Astrocyte (in vitro differentiated cells and primary cell): ENCODE results near the gene NUAK2. TPM values are rescaled to one million over a fixed set of nuclear protein-coding genes. Genes with fewer than 3 reads are reported as not detected.

Experiments used
- DNase-seq: peaks from one replicate; pipeline ENCODE4 v3.0.0-alpha.2; 2010; ENCODE audit warnings: low read depth
- FAIRE-seq: peaks from 2 replicates; lab custom pipeline; 2011; peaks lifted over from hg19 to GRCh38; lab: Jason Lieb, UNC
- H2AFZ ChIP-seq: 2 replicates; pipeline ENCODE4 v1.6.0; 2012; ENCODE audit warnings: low read depth, low read length, inconsistent platforms
- H3K27ac ChIP-seq: 2 replicates; pipeline ENCODE4 v1.5.1; 2011; ENCODE audit warnings: low read depth, low read length, inconsistent platforms
- H3K27me3 ChIP-seq: 2 replicates; pipeline ENCODE4 v1.6.0; 2011; ENCODE audit warnings: low read length, inconsistent platforms; ENCODE audit not compliant: insufficient read depth
- H3K36me3 ChIP-seq: 2 replicates; pipeline ENCODE4 v1.5.1; 2011; ENCODE audit warnings: low read length, inconsistent platforms; ENCODE audit not compliant: insufficient read depth
- H3K4me1 ChIP-seq: 2 replicates; pipeline ENCODE4 v1.5.1; 2011; ENCODE audit warnings: low read length, inconsistent platforms; ENCODE audit not compliant: insufficient read depth
- H3K4me2 ChIP-seq: 2 replicates; pipeline ENCODE4 v1.6.0; 2012; ENCODE audit warnings: low read length, inconsistent platforms
- H3K4me3 ChIP-seq: 2 replicates; pipeline ENCODE4 v1.5.1; 2011; ENCODE audit warnings: low read depth, mild to moderate bottlenecking, low read length, inconsistent platforms; ENCODE audit not compliant: insufficient read depth
- H3K79me2 ChIP-seq: 2 replicates; pipeline ENCODE4 v1.6.0; 2012; ENCODE audit warnings: mild to moderate bottlenecking, low read length, inconsistent platforms; ENCODE audit not compliant: insufficient read depth
- H3K9ac ChIP-seq: 2 replicates; pipeline ENCODE4 v1.6.0; 2012; ENCODE audit warnings: mild to moderate bottlenecking, low read length, inconsistent platforms
- H3K9me3 ChIP-seq: 2 replicates; pipeline ENCODE4 v1.5.1; 2012; ENCODE audit warnings: low read depth, mild to moderate bottlenecking, low read length, inconsistent platforms; ENCODE audit not compliant: insufficient read depth
- H4K20me1 ChIP-seq: 2 replicates; pipeline ENCODE4 v1.6.0; 2012; ENCODE audit warnings: low read length, inconsistent platforms; ENCODE audit not compliant: insufficient read depth
- H3K27ac Mint-ChIP-seq: one replicate; pipeline ENCODE4 v1.8.0; 2021; ENCODE audit warnings: mild to moderate bottlenecking, mixed read lengths; ENCODE audit not compliant: unreplicated experiment
- H3K27me3 Mint-ChIP-seq: one replicate; pipeline ENCODE4 v1.8.0; 2021; ENCODE audit warnings: low read depth, mixed read lengths; ENCODE audit not compliant: unreplicated experiment
- H3K36me3 Mint-ChIP-seq: one replicate; pipeline ENCODE4 v1.8.0; 2021; ENCODE audit warnings: low read depth, mixed read lengths; ENCODE audit not compliant: unreplicated experiment
- H3K4me1 Mint-ChIP-seq: one replicate; pipeline ENCODE4 v1.8.0; 2021; ENCODE audit warnings: low read depth, mixed read lengths; ENCODE audit not compliant: unreplicated experiment
- H3K4me3 Mint-ChIP-seq: one replicate; pipeline ENCODE4 v1.8.0; 2021; ENCODE audit warnings: mild to moderate bottlenecking, moderate library complexity, mixed read lengths; ENCODE audit not compliant: unreplicated experiment
- H3K9me3 Mint-ChIP-seq: one replicate; pipeline ENCODE4 v1.8.0; 2021; ENCODE audit warnings: mild to moderate bottlenecking, mixed read lengths; ENCODE audit not compliant: unreplicated experiment
- CTCF ChIP-seq: IDR thresholded peaks from 2 replicates; pipeline ENCODE4 v1.5.1; 2011; ENCODE audit warnings: low read depth, mild to moderate bottlenecking, inconsistent platforms, low read length, moderate library complexity; ENCODE audit not compliant: insufficient read depth
- EZH2 ChIP-seq: IDR thresholded peaks from 2 replicates; pipeline ENCODE4 v1.6.1; 2012; ENCODE audit warnings: mild to moderate bottlenecking, low read length, inconsistent platforms; ENCODE audit not compliant: insufficient read depth
- total RNA-seq: library from RNA; stranded (reverse); gene quantifications from 2 replicates; pipeline ENCODE4 v1.2.1, GENCODE V29; 2021

NUAK2 gene
- total RNA-seq, 1 donor from 2014 or later, result 49.4 TPM

- DNase-seq, result no peak
- Histone ChIP-seq H3K9me3 (no peaks in the 10 kb centered on the region), H3K36me3 (no peaks in the 10 kb centered on the region), H4K20me1 (no peaks in the 10 kb centered on the region), H3K27ac (no peak overlapping the region), H3K4me3 (no peak overlapping the region), H3K4me2 (no peak overlapping the region), H2AFZ (no peak overlapping the region), H3K9ac (no peak overlapping the region), H3K79me2 (no peaks in the 10 kb centered on the region), H3K4me1 (peaks cover 11% of the 10 kb centered on the region), H3K27me3 (peaks cover 22% of the 10 kb centered on the region)
- Mint-ChIP-seq H3K4me1 (peaks cover 25% of the 10 kb centered on the region), H3K27ac (no peak overlapping the region), H3K27me3 (peaks cover 27% of the 10 kb centered on the region), H3K9me3 (no peaks in the 10 kb centered on the region), H3K4me3 (peak overlapping the region; percentile 11), H3K36me3 (no peaks in the 10 kb centered on the region)
- no peak for FAIRE-seq
- no peak for TF ChIP-seq CTCF
- TF ChIP-seq EZH2, result no peak
These were observed 24.2 kb upstream of the NUAK2 start for GRCh38 chr1:205345761-205346160.

GRCh38 chr1:205344066-205344928, 22.8 kb upstream of the NUAK2 start:
- Histone ChIP-seq H3K9ac (no peak overlapping the region), H4K20me1 (no peaks in the 10 kb centered on the region), H3K79me2 (no peaks in the 10 kb centered on the region), H3K36me3 (no peaks in the 10 kb centered on the region), H3K4me2 (peak overlapping the region; percentile 84), H3K4me3 (peak overlapping the region; percentile 35), H3K9me3 (no peaks in the 10 kb centered on the region), H3K4me1 (peaks cover 11% of the 10 kb centered on the region), H3K27ac (no peak overlapping the region), H3K27me3 (peaks cover 20% of the 10 kb centered on the region), H2AFZ (peak overlapping the region; percentile 67)
- TF ChIP-seq EZH2 (peak; percentile 75), CTCF (no peak)
- Mint-ChIP-seq H3K27ac (peak overlapping the region; percentile 41), H3K36me3 (no peaks in the 10 kb centered on the region), H3K4me1 (peaks cover 19% of the 10 kb centered on the region), H3K27me3 (peaks cover 29% of the 10 kb centered on the region), H3K9me3 (no peaks in the 10 kb centered on the region), H3K4me3 (peak overlapping the region; percentile 77)
- FAIRE-seq (no peak), DNase-seq (no peak)
